GM12878 (cell line): Measurements from ENCODE around the gene USP47. TPM values are rescaled to one million over a fixed set of nuclear protein-coding genes. Genes with fewer than 3 reads are reported as not detected.

Experiments used
- ATAC-seq: fragments of 200-7000 bp; cut with Tn5 transposase; 3 replicates; pipeline ENCODE4 v1.9.1; 2020; ENCODE audit warnings: mild to moderate bottlenecking, moderate library complexity
- BruUV-seq: library from RNA; stranded (reverse); fragments of 400-500 nt; replicated peaks from 2 replicates; lab custom pipeline; 2021; lab: Mats Ljungman, UMichigan
- CTCF ChIA-PET: fragments of 300-600 bp; sonication (Branson Sonifier 250); formaldehyde crosslinking; extraction: SDS; loops from one replicate; lab custom pipeline; 2021; ENCODE audit warnings: inconsistent platforms; lab: Yijun Ruan, JAX
- POLR2A ChIA-PET: fragments of 350-600 bp; formaldehyde crosslinking; extraction: SDS; loops from one replicate; lab custom pipeline; 2021; ENCODE audit warnings: inconsistent platforms; lab: Charles Lee
- RAD21 ChIA-PET: fragments of 300-600 bp; sonication (Branson Sonifier 250); formaldehyde crosslinking; loops from one replicate; lab custom pipeline; 2023; ENCODE audit warnings: antibody characterized with exemption; ENCODE audit not compliant: unreplicated experiment; lab: Charles Lee
- SMC1A ChIA-PET: fragments of 300-600 bp; sonication (Branson Sonifier 250); formaldehyde crosslinking; loops from one replicate; lab custom pipeline; 2023; ENCODE audit not compliant: unreplicated experiment, uncharacterized antibody; lab: Charles Lee
- DNase-seq: peaks from one replicate; pipeline ENCODE4 v3.0.0-alpha.2; 2011; ENCODE audit warnings: low read depth, low spot score
- FAIRE-seq: peaks from 3 replicates; lab custom pipeline; 2011; peaks lifted over from hg19 to GRCh38; lab: Jason Lieb, UNC
- H2AFZ ChIP-seq: 2 replicates; pipeline ENCODE4 v1.6.0; 2011; ENCODE audit warnings: low read depth, low read length, control low read depth; ENCODE audit not compliant: control insufficient read depth
- H3K27ac ChIP-seq: 2 replicates; pipeline ENCODE4 v1.5.1; 2011; ENCODE audit warnings: control low read depth; ENCODE audit not compliant: control insufficient read depth, insufficient read depth
- H3K27me3 ChIP-seq, 2 experiments: replicated peaks in 1 of 2; 2 replicates each; pipeline versions ENCODE4 v1.6.0 to v1.6.1; 2011; ENCODE audit warnings: low read length in 1 of 2; ENCODE audit not compliant: control insufficient read depth in 2 of 2, insufficient read depth in 2 of 2
- H3K36me3 ChIP-seq, 2 experiments: 2 replicates each; pipeline ENCODE4 v1.5.1; 2011; ENCODE audit warnings: low read length in 1 of 2; ENCODE audit not compliant: control insufficient read depth in 2 of 2, insufficient read depth in 2 of 2
- H3K4me1 ChIP-seq: 2 replicates; pipeline ENCODE4 v1.6.1; 2011; ENCODE audit warnings: mild to moderate bottlenecking, low read length, moderate library complexity, mixed read lengths; ENCODE audit not compliant: control insufficient read depth, insufficient read depth
- H3K4me2 ChIP-seq: 2 replicates; pipeline ENCODE4 v1.6.0; 2011; ENCODE audit warnings: control low read depth; ENCODE audit not compliant: control insufficient read depth, insufficient read depth
- H3K4me3 ChIP-seq: fragments of 200-600 bp; sonication (generic); 2 replicates; pipeline ENCODE4 v1.5.1; 2016
- H3K79me2 ChIP-seq: 2 replicates; pipeline ENCODE4 v1.6.0; 2011; ENCODE audit warnings: low read length; ENCODE audit not compliant: control insufficient read depth, insufficient read depth
- H3K9ac ChIP-seq: 2 replicates; pipeline ENCODE4 v1.8.0; 2011; ENCODE audit warnings: low read length, control low read depth, mixed read lengths; ENCODE audit not compliant: control insufficient read depth, insufficient read depth
- H3K9me3 ChIP-seq: replicated peaks from 3 replicates; pipeline ENCODE4 v1.5.1; 2011; ENCODE audit warnings: mild to moderate bottlenecking, low read length; ENCODE audit not compliant: control insufficient read depth, insufficient read depth
- H4K20me1 ChIP-seq: 2 replicates; pipeline ENCODE4 v1.6.0; 2011; ENCODE audit not compliant: control insufficient read depth, insufficient read depth
- BACH1 ChIP-seq: fragments of 450-650 bp; IDR thresholded peaks from 2 replicates; pipeline ENCODE4 v1.6.1; 2017; ENCODE audit warnings: mild to moderate bottlenecking, borderline replicate concordance
- ESRRA ChIP-seq: IDR thresholded peaks from 2 replicates; pipeline ENCODE4 v1.6.1; 2012; ENCODE audit warnings: mild to moderate bottlenecking, low read length, improper control_type of control experiment
- ETV6 ChIP-seq, 2 experiments: fragments of 450-650 bp in 1 of 2; IDR thresholded peaks in 1 of 2; conservative IDR thresholded peaks in 1 of 2; 2 replicates each; pipeline ENCODE4 v1.6.1; 2014; ENCODE audit warnings: antibody characterized with exemption in 1 of 2, borderline replicate concordance in 1 of 2, low read depth in 1 of 2, mild to moderate bottlenecking in 1 of 2, moderate library complexity in 1 of 2
- IKZF1 ChIP-seq: fragments of 450-650 bp; conservative IDR thresholded peaks from 2 replicates; pipeline ENCODE4 v1.6.1; 2017; ENCODE audit warnings: antibody characterized with exemption, mild to moderate bottlenecking
- IKZF2 ChIP-seq, 2 experiments: fragments of 450-650 bp; IDR thresholded peaks; 2 replicates each; pipeline ENCODE4 v1.6.1; 2017; ENCODE audit warnings: mild to moderate bottlenecking in 2 of 2, moderate library complexity in 2 of 2
- MYC ChIP-seq: IDR thresholded peaks from 2 replicates; pipeline ENCODE4 v1.6.1; 2011; ENCODE audit warnings: mild to moderate bottlenecking, low read length, moderate library complexity, inconsistent platforms; ENCODE audit not compliant: insufficient read depth, insufficient replicate concordance, insufficient read length, severe bottlenecking
- NFIC ChIP-seq: IDR thresholded peaks from 2 replicates; pipeline ENCODE4 v1.6.1; 2012; ENCODE audit warnings: low read depth, mild to moderate bottlenecking, inconsistent platforms, low read length, moderate library complexity
- NFXL1 ChIP-seq: fragments of 450-650 bp; IDR thresholded peaks from 2 replicates; pipeline ENCODE4 v1.6.1; 2017; ENCODE audit warnings: antibody characterized with exemption, mild to moderate bottlenecking, borderline replicate concordance
- NR2C2 ChIP-seq: IDR thresholded peaks from 2 replicates; pipeline ENCODE4 v1.6.1; 2011; ENCODE audit warnings: borderline replicate concordance, low read depth; ENCODE audit not compliant: control insufficient read depth, insufficient read length
- SIX5 ChIP-seq: IDR thresholded peaks from 2 replicates; pipeline ENCODE4 v1.6.1; 2011; ENCODE audit warnings: mild to moderate bottlenecking, low read depth, low read length, moderate library complexity; ENCODE audit not compliant: severe bottlenecking
- ZNF207 ChIP-seq: fragments of 450-650 bp; IDR thresholded peaks from 2 replicates; pipeline ENCODE4 v1.6.1; 2014; ENCODE audit warnings: antibody characterized with exemption, mild to moderate bottlenecking, borderline replicate concordance
- WGBS: methylation state at CpG from one replicate; pipeline ENCODE4 v1.1.6; 2016; ENCODE audit warnings: low lambda C conversion rate; ENCODE audit not compliant: insufficient replicate concordance, insufficient coverage; ENCODE audit errors: missing lambda C conversion rate; 5-methylcytosine and 5-hydroxymethylcytosine counted together
- in situ Hi-C: fragments of 300-500 bp; cut with MboI; formaldehyde crosslinking; loops from 9 replicates; pipeline ENCODE4 v1.14.3; 2018; ENCODE audit warnings: mixed read lengths
- intact Hi-C: fragments of 100-400 bp; cut with micrococcal nuclease; formaldehyde crosslinking; loops from one replicate; pipeline ENCODE4 v1.14.2; 2022; ENCODE audit not compliant: unreplicated experiment
- polyA plus RNA-seq, 11 experiments: library from polyadenylated mRNA; depleted of rRNA in 4 of 11; unstranded in 6 of 11; stranded (reverse) in 5 of 11; fragments of >200 nt; fragmentation: Nextera tagmentation in 4 of 11; fragmentation: Illumina TruSeq in 1 of 11; extraction: Ambion mirVana in 4 of 11; extraction: Trizol in 1 of 11; gene quantifications; 1 replicate in 1 of 11; 2 replicates in 10 of 11; pipeline versions ENCODE4 v1.2.1 to v1.2.3, GENCODE V29; 2011 to 2016; ENCODE audit warnings: inconsistent platforms in 2 of 11, missing spikeins in 2 of 11, low read depth in 1 of 11
- total RNA-seq, 4 experiments: library from RNA; depleted of rRNA in 3 of 4; stranded (reverse); fragments of >200 nt in 3 of 4; fragmentation: Illumina TruSeq in 1 of 4; extraction: Trizol in 1 of 4; gene quantifications; 2 replicates each; pipeline versions ENCODE4 v1.2.1 to v1.2.3, GENCODE V29; 2013 to 2021

Gene USP47
- total and polyA plus RNA-seq, 10 of the 15 experiments (the other 5 are each of a cell fraction or from before 2014, with no cell fraction given), result 13.9 to 54.0 (median 31.6) TPM

- H3K27ac ChIP-seq, result peak overlapping the region; percentile 43; the same call in 1 of the 2 replicates
- TF ChIP-seq SIX5 (no peak), BACH1 (no peak), ETV6 (conservative IDR thresholded peaks at IDR 0.05 in 1 of 2, IDR thresholded peaks at IDR 0.05 in 1 of 2; ENCODE audit: borderline replicate concordance in 1 of 2, low read depth in 1 of 2) (no peak), MYC (no peak), IKZF2 (IDR thresholded peaks at IDR 0.05) (0 out of 4 replicates have a peak, but pooled peaks of 1 of the 2 experiments have one; percentile 11), ZNF207 (no peak), NR2C2 (no peak), ESRRA (no peak), NFXL1 (no peak), IKZF1 (no peak), NFIC (0 out of 2 replicates have a peak, but pooled peaks have one; percentile 11)
- H3K79me2 ChIP-seq, result peaks cover 80% of the 10 kb centered on the region
- H2AFZ ChIP-seq, result no peak overlapping the region
- POLR2A ChIA-PET, result interaction anchor here (0.8 kb wide), 1 partner anchor 11 kb away, joined by 3 read pairs; no protein-coding TSS in a partner anchor
- no peak for FAIRE-seq
- H3K4me2 ChIP-seq, result no peak overlapping the region; the same call in 1 of the 2 replicates
- H3K9me3 ChIP-seq, result peaks cover 3% of the 10 kb centered on the region
- no peaks in the 10 kb centered on the region for H4K20me1 ChIP-seq
- CTCF ChIA-PET, result interaction anchor here (1.4 to 15.4 kb wide), 2 partner anchors 15 to 18 kb away, joined by 5 to 211 read pairs; partner anchors contain the start of gene USP47
- H3K4me1 ChIP-seq, result peaks cover 9% of the 10 kb centered on the region
- SMC1A ChIA-PET, result interaction anchor here (1.0 to 5.3 kb wide), 5 partner anchors 9 to 21 kb away, joined by 4 to 38 read pairs (median 8); no protein-coding TSS in a partner anchor
- intact Hi-C loops (no loop called here), in situ Hi-C loops (no loop called here)
- DNase-seq, result no peak
- RAD21 ChIA-PET, result no interaction called here
- WGBS, result 95% methylated on average over 1 of the region's 1 CpG
- H3K9ac ChIP-seq, result no peak overlapping the region
- no peaks in the 10 kb centered on the region for H3K27me3 ChIP-seq
- peaks cover 0 to 3% of the 10 kb centered on the region in 2 experiments; a peak in 1 of 4 replicates for H3K36me3 ChIP-seq
- BruUV-seq, result no TSS peak
- ATAC-seq, result peak; percentile 77
- H3K4me3 ChIP-seq, result no peak overlapping the region; the same call in 1 of the 2 replicates
Measured at GRCh38 chr11:11864803-11865202, 23.0 kb downstream of the USP47 start.
